Activated CD8-positive, alpha-beta T cell treated with anti-CD3 and anti-CD28 coated beads for 36 hours (primary cell): ENCODE data around the gene TLR9. TPM values are rescaled to one million over a fixed set of nuclear protein-coding genes. Genes with fewer than 3 reads are reported as not detected.
"Not testable (repeated sequence)": the region's sequence is repeated elsewhere in the genome, so short reads cannot be mapped to it uniquely, and the experiment has no call there.

Source experiments
- ATAC-seq: fragments of 200-7000 bp; cut with Tn5 transposase; one replicate; pipeline ENCODE4 v1.10.0; 2021; ENCODE audit warnings: mild to moderate bottlenecking, moderate library complexity
- CTCF ChIA-PET: fragments of 350-600 bp; sonication (Branson Sonifier 250); formaldehyde crosslinking; loops from one replicate; lab custom pipeline; 2021; ENCODE audit warnings: antibody characterized with exemption; lab: Charles Lee
- POLR2A ChIA-PET: fragments of 350-600 bp; sonication (Branson Sonifier 250); formaldehyde crosslinking; loops from one replicate; lab custom pipeline; 2021; ENCODE audit warnings: antibody characterized with exemption; lab: Charles Lee
- DNase-seq: peaks from one replicate; pipeline ENCODE4 v3.0.0-alpha.2; 2020
- H3K27ac Mint-ChIP-seq: one replicate; pipeline ENCODE4 v1.8.0; 2021; ENCODE audit warnings: mild to moderate bottlenecking, mixed read lengths
- H3K27me3 Mint-ChIP-seq: one replicate; pipeline ENCODE4 v1.8.0; 2021; ENCODE audit warnings: mixed read lengths
- H3K36me3 Mint-ChIP-seq: one replicate; pipeline ENCODE4 v1.8.0; 2021; ENCODE audit warnings: low read depth, mixed read lengths
- H3K4me1 Mint-ChIP-seq: one replicate; pipeline ENCODE4 v1.8.0; 2021; ENCODE audit warnings: low read depth, mixed read lengths
- H3K4me3 Mint-ChIP-seq: one replicate; pipeline ENCODE4 v1.8.0; 2021; ENCODE audit warnings: mild to moderate bottlenecking, moderate library complexity, mixed read lengths
- H3K9me3 Mint-ChIP-seq: one replicate; pipeline ENCODE4 v1.8.0; 2021; ENCODE audit warnings: mixed read lengths
- intact Hi-C: fragments of 100-400 bp; cut with micrococcal nuclease; formaldehyde crosslinking; loops from one replicate; pipeline ENCODE4 v1.10.0; 2022
- total RNA-seq, 2 experiments: library from RNA; stranded (reverse); gene quantifications; one replicate each; pipeline ENCODE4 v1.2.3, GENCODE V29; 2021
- TF ChIP-seq, protein P1 (sequence below): fragments of 200-600 bp; IDR thresholded peaks from one replicate; pipeline ENCODE4 v1.8.0; 2022; ENCODE audit warnings: antibody characterized with exemption, mild to moderate bottlenecking

The TLR9 gene
- total RNA-seq, 2 experiments from 2014 or later: 2.0 TPM

DNA sequence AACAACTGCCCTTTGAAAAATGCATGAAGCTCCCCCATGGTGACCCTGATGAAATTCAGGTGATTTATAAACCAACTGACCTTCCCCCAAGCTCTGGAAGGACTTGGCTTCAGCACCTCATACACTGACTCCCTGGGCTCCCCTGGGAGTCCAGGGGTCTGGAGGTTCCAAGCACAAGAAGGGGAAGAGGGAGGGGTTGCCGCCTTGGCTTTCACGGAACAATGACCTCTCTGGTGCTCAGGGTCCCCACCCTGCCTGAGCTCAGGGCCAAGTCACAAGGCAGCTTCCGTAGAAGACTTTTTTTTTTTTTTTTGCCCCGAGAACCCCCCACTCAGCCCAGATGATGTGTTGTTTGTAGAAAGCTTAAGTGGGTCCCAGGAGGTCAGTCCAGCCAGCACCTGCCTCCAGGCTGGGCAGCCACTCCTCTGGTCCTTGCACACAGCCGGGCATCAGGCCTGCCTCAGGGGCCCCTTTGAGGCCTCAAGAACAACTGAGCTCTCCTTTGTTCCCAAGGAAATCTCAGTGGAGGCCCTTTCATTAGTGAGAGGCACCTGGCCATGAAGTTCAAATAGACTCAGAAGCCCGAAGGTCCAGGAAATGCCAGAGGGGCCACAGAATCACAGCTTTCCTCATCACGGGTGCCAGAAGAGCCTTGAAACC lies 41.5 kb downstream of the TLR9 start:
- ChIA-PET CTCF (interaction anchor here (0.8 to 1.5 kb wide), 3 partner anchors 11 to 21 kb away, joined by 3 read pairs; no protein-coding TSS in a partner anchor), POLR2A (interaction anchor here (0.6 to 1.1 kb wide), 2 partner anchors 29 to 219 kb away, joined by 3 read pairs; partner anchors contain the start of gene POC1A)
- Mint-ChIP-seq H3K36me3 (no peaks in the 10 kb centered on the region), H3K4me1 (peaks cover 2% of the 10 kb centered on the region), H3K27me3 (no peaks in the 10 kb centered on the region), H3K9me3 (no peaks in the 10 kb centered on the region), H3K4me3 (no peak overlapping the region), H3K27ac (no peak overlapping the region)
- DNase-seq: no peak
- intact Hi-C loops: no loop called here
- TF ChIP-seq, protein P1, sequence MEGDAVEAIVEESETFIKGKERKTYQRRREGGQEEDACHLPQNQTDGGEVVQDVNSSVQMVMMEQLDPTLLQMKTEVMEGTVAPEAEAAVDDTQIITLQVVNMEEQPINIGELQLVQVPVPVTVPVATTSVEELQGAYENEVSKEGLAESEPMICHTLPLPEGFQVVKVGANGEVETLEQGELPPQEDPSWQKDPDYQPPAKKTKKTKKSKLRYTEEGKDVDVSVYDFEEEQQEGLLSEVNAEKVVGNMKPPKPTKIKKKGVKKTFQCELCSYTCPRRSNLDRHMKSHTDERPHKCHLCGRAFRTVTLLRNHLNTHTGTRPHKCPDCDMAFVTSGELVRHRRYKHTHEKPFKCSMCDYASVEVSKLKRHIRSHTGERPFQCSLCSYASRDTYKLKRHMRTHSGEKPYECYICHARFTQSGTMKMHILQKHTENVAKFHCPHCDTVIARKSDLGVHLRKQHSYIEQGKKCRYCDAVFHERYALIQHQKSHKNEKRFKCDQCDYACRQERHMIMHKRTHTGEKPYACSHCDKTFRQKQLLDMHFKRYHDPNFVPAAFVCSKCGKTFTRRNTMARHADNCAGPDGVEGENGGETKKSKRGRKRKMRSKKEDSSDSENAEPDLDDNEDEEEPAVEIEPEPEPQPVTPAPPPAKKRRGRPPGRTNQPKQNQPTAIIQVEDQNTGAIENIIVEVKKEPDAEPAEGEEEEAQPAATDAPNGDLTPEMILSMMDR: no peak
- ATAC-seq: no peak

DNA sequence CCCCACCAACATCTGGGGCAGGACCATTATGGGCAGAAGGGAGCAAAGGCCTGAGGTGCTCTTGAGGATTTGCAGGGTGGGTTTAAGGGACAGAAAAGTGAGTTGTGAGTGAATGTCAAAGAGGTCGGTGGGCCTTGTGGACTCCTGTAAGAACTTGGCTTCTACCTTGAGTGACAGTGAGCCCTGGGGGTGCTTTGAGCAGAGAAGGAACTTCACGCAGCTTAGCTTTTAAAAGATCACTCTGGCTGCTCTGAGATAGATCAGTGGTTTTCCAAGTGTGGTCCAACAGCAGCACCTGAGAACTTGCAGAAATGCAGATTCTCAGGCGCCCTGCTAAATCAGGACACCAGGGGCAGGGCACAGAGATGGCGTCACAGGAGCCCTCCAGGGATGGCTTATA lies 42.8 kb downstream of the TLR9 start:
- no peak for DNase-seq
- Mint-ChIP-seq H3K27me3 (no peaks in the 10 kb centered on the region), H3K4me3 (no peak overlapping the region), H3K9me3 (no peaks in the 10 kb centered on the region), H3K36me3 (no peaks in the 10 kb centered on the region), H3K27ac (no peak overlapping the region), H3K4me1 (no peaks in the 10 kb centered on the region)
- ATAC-seq: no peak
- ChIA-PET CTCF (interaction anchor here (1.7 kb wide), 1 partner anchor 38 kb away, joined by 5 read pairs; no protein-coding TSS in a partner anchor), POLR2A (no interaction called here)
- intact Hi-C loops: no loop called here
- TF ChIP-seq, protein P1: no peak

DNA sequence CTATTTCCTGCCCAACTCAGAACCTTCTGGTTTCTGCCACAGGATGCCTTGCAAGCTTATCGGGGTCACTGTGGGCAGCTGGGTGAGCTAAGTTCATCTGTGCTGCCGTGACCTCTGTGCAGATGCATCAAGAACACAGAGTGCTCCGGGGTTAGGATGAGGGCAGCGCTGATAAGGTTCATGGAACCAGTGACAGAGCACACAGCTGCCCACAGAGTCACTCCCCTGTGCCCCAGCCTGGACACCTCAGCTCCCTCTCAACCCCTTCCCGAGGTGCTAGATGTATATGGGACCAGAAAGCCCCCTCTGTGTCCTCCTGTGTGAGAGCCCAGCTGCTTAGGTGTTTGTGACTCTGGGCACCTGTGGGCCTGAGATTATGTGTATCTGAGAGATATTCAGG lies 43.2 kb downstream of the TLR9 start:
- H3K9me3 Mint-ChIP-seq: no peaks in the 10 kb centered on the region
- DNase-seq (no peak), ATAC-seq (peak; percentile 55)
- CTCF ChIA-PET: interaction anchor here (0.9 to 1.7 kb wide), 3 partner anchors 38 to 180 kb away, joined by 4 to 5 read pairs (median 5); no protein-coding TSS in a partner anchor
- H3K36me3 Mint-ChIP-seq: no peaks in the 10 kb centered on the region
- H3K4me3 Mint-ChIP-seq: no peak overlapping the region
- POLR2A ChIA-PET: no interaction called here
- TF ChIP-seq, protein P1: no peak
- H3K27me3 Mint-ChIP-seq: no peaks in the 10 kb centered on the region
- H3K27ac Mint-ChIP-seq: no peak overlapping the region
- H3K4me1 Mint-ChIP-seq: no peaks in the 10 kb centered on the region
- intact Hi-C loops: no loop called here

DNA sequence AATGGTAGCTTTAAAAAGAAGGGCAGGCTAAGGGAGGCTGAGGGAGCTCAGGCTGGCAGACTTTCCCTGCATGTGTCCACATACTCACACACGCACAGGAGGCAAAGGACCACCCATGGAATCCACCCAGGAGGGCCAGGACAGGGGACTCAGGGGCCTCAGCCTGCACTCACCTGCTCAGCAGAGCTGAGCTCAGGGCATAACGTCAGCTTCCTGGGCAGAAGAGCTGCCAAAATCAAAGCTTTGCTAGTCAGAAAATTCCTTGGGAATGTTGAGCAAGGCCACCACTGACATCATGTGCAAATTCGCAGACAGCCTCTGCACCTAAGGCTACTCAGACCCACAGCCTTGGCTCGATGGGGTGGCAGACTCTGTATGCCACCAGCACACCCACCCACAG lies 43.9 kb downstream of the TLR9 start:
- DNase-seq (no peak), ATAC-seq (no peak)
- H3K36me3 Mint-ChIP-seq: no peaks in the 10 kb centered on the region
- intact Hi-C loops: no loop called here
- H3K9me3 Mint-ChIP-seq: no peaks in the 10 kb centered on the region
- no peaks in the 10 kb centered on the region for H3K27me3 Mint-ChIP-seq
- TF ChIP-seq, protein P1: no peak
- H3K4me1 Mint-ChIP-seq: no peaks in the 10 kb centered on the region
- H3K27ac Mint-ChIP-seq: no peak overlapping the region
- ChIA-PET POLR2A (interaction anchor here (0.6 kb wide), 1 partner anchor 245 kb away, joined by 3 read pairs; no protein-coding TSS in a partner anchor), CTCF (interaction anchor here (0.9 to 1.7 kb wide), 3 partner anchors 39 to 180 kb away, joined by 4 to 5 read pairs (median 5); no protein-coding TSS in a partner anchor)
- H3K4me3 Mint-ChIP-seq: no peak overlapping the region

DNA sequence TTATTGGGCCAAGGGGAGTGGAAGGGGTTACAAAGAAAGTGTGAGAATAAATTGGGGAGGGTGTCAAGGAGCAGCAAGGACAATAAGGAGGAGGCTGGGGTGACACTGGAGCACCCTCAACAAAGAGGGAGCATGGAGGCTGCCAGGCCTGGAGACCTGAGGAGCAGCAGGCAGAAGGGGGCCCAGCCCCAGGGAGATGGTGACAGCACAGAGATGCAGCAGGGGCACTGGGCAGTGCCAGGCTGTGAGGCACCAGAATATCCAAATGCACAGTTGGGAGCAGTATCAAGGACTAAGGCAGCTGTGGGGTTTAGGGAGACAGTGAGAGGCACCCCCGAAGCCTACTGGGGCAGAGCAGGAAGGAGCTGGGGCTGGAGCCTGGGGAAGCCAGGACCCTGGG lies 46.9 kb downstream of the TLR9 start:
- DNase-seq: no peak
- POLR2A ChIA-PET: no interaction called here
- CTCF ChIA-PET: no interaction called here
- H3K4me3 Mint-ChIP-seq: no peak overlapping the region
- TF ChIP-seq, protein P1: no peak
- H3K27ac Mint-ChIP-seq: no peak overlapping the region
- H3K36me3 Mint-ChIP-seq: no peaks in the 10 kb centered on the region
- no peaks in the 10 kb centered on the region for H3K4me1 Mint-ChIP-seq
- intact Hi-C loops: no loop called here
- no peak for ATAC-seq
- no peaks in the 10 kb centered on the region for H3K27me3 Mint-ChIP-seq
- no peaks in the 10 kb centered on the region for H3K9me3 Mint-ChIP-seq

DNA sequence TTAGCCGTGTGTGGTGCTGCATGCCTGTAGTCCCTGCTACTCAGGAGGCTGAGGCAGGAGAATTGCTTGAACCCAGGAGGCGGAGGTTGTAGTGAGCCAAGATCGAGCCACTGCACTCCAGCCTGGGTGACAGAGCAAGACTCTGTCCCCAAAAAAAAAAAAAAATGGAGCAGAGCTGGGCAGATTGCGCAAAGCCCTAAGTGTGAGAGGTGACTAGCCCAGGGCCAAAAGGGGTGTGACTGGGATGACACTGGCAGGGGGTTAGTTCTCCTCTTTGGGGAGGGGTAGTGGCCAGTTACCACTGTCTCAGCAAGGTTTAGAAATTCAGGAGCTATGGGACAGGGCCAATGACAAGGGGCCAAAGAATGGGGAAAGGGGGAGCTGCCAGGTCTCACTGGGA lies 47.3 kb downstream of the TLR9 start:
- H3K36me3 Mint-ChIP-seq, H3K27me3 Mint-ChIP-seq, intact Hi-C loops, H3K9me3 Mint-ChIP-seq, ATAC-seq, H3K4me1 Mint-ChIP-seq, H3K27ac Mint-ChIP-seq, DNase-seq, H3K4me3 Mint-ChIP-seq, CTCF ChIA-PET: not testable (repeated sequence)
- POLR2A ChIA-PET: interaction anchor here (0.6 kb wide), 1 partner anchor 90 kb away, joined by 3 read pairs; no protein-coding TSS in a partner anchor
